H1 (cell line): Measurements from ENCODE around the gene GTF3C5. TPM values are rescaled to one million over a fixed set of nuclear protein-coding genes. Genes with fewer than 3 reads are reported as not detected.

Source experiments
- JUN ChIP-seq: IDR thresholded peaks from 2 replicates; pipeline ENCODE4 v1.6.1; 2011; ENCODE audit warnings: low read depth, mild to moderate bottlenecking, improper control_type of control experiment, low read length
- SIN3A ChIP-seq, 2 experiments: IDR thresholded peaks in 1 of 2; conservative IDR thresholded peaks in 1 of 2; 2 replicates each; pipeline ENCODE4 v1.6.1; 2011 to 2012; ENCODE audit warnings: low read length in 2 of 2, improper control_type of control experiment in 1 of 2, low read depth in 1 of 2, mild to moderate bottlenecking in 1 of 2
- polyA plus RNA-seq, 7 experiments: library from polyadenylated mRNA; depleted of rRNA in 3 of 7; stranded (reverse) in 5 of 7; unstranded in 2 of 7; fragments of >200 nt in 5 of 7; fragments of 200-250 nt in 2 of 7; gene quantifications; 1 replicate in 5 of 7; 2 replicates in 1 of 7; 4 replicates in 1 of 7; pipeline versions ENCODE4 v1.2.1 to v1.2.3, GENCODE V29; 2011 to 2013; ENCODE audit warnings: missing spikeins in 2 of 7, mixed read lengths in 2 of 7
- total RNA-seq: library from RNA; stranded (reverse); fragmentation: NEBNext Ultra II Directional; extraction: Animal tissue kit (Norgen Biotek cat#: 25700); gene quantifications from 2 replicates; pipeline ENCODE4 v1.2.1, GENCODE V29; 2021
- TF ChIP-seq, protein P1 (sequence below): IDR thresholded peaks from 2 replicates; pipeline ENCODE4 v1.6.1; 2011; ENCODE audit warnings: low read depth, mild to moderate bottlenecking, low read length; ENCODE audit not compliant: insufficient read depth
- TF ChIP-seq, protein P2 (sequence below): IDR thresholded peaks from 2 replicates; pipeline ENCODE4 v1.6.1; 2012; ENCODE audit warnings: low read length, inconsistent platforms

GTF3C5 gene
- total and polyA plus RNA-seq, 2 of the 8 experiments (the other 6 are each of a cell fraction or from before 2014, with no cell fraction given), result 78.7 to 87.1 TPM

DNA sequence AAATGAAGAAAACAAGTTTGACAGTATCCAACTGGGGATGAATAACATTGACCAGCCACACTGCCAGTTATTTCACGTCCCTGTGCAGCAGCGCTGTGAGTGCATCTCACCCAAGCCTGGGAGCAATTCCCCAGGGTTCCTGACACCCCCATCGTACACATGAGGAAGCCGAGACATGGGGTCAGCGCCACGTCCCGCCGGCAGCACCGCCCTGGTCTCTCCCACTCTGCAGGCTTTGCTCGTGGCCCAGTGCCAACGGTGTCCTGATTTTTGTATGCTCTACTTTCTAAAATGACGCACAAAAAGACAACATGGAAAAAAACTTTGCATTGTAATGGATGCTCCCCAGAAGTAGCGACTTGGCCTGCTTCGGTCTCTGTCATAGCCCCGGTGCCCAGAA lies 14.3 kb downstream of the GTF3C5 start (continued):
- TF ChIP-seq, protein P1, sequence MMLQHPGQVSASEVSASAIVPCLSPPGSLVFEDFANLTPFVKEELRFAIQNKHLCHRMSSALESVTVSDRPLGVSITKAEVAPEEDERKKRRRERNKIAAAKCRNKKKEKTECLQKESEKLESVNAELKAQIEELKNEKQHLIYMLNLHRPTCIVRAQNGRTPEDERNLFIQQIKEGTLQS, result no peak
- TF ChIP-seq, protein P2, sequence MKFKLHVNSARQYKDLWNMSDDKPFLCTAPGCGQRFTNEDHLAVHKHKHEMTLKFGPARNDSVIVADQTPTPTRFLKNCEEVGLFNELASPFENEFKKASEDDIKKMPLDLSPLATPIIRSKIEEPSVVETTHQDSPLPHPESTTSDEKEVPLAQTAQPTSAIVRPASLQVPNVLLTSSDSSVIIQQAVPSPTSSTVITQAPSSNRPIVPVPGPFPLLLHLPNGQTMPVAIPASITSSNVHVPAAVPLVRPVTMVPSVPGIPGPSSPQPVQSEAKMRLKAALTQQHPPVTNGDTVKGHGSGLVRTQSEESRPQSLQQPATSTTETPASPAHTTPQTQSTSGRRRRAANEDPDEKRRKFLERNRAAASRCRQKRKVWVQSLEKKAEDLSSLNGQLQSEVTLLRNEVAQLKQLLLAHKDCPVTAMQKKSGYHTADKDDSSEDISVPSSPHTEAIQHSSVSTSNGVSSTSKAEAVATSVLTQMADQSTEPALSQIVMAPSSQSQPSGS, result no peak
- TF ChIP-seq JUN, result no peak
- no peak for TF ChIP-seq SIN3A (conservative IDR thresholded peaks at IDR 0.05 in 1 of 2, IDR thresholded peaks at IDR 0.05 in 1 of 2; ENCODE audit: low read depth in 1 of 2, low read length in 2 of 2)
